Measurements from ENCODE around the gene IMMP2L.

IMMP2L gene

GRCh38 chr7:111162692-111163091 is 399.6 kb downstream of the IMMP2L start:
- H3K27ac Mint-ChIP-seq = peak overlapping the region; percentile 37
- no peak for DNase-seq
- H3K4me3 Mint-ChIP-seq = no peak overlapping the region
- H3K36me3 Mint-ChIP-seq (ENCODE audit: low read depth) = no peaks in the 10 kb centered on the region
- H3K27me3 Mint-ChIP-seq (ENCODE audit: low read depth, poor library complexity) = no peaks in the 10 kb centered on the region
- TF ChIP-seq CTCF (IDR thresholded peaks at IDR 0.05) = no peak
- H3K4me1 Mint-ChIP-seq = peaks cover 23% of the 10 kb centered on the region
- H3K9me3 Mint-ChIP-seq = no peaks in the 10 kb centered on the region

DNA sequence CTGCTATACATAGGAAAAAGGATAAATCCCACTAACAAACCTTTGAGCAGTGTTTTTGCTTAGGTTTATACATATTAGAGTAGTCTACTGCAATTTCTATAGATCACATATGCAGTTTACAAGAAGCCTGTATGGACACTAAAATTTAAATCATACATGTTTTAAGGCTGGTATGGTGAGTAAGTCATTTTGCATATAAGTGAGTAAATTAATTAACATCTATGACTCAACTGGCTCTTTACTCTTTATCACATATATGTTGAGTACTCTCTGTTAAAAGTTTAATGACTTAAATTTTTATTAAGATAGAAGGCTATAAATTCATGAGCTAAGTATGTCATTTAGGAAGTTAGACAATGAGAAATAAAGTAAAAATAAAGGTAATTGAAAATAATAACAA is 402.0 kb downstream of the IMMP2L start:
- H3K4me3 Mint-ChIP-seq = no peak overlapping the region
- TF ChIP-seq CTCF (IDR thresholded peaks at IDR 0.05) = no peak
- peaks cover 18% of the 10 kb centered on the region for H3K4me1 Mint-ChIP-seq
- no peak for DNase-seq
- no peaks in the 10 kb centered on the region for H3K9me3 Mint-ChIP-seq
- no peaks in the 10 kb centered on the region for H3K27me3 Mint-ChIP-seq (ENCODE audit: low read depth, poor library complexity)
- no peaks in the 10 kb centered on the region for H3K36me3 Mint-ChIP-seq (ENCODE audit: low read depth)
- no peak overlapping the region for H3K27ac Mint-ChIP-seq

DNA sequence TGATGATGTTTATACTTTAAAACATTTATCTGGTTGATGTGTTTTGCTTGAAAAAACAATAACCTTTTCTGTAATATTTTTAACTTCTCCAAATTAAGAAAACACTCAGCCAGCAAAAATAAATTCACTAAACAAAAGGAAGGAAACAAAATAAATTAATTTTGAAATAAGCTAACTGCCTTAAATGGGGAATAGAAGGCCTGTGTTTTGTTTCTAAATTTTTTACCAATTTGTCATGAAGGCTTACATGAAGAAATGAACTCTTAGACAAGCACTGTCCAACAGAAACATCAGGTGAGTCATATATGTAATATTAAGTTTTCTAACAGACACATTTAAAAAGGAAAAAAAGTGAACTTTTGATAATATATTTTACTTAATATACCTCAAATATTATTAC is 402.9 kb downstream of the IMMP2L start:
- H3K27me3 Mint-ChIP-seq (ENCODE audit: low read depth, poor library complexity) = no peaks in the 10 kb centered on the region
- peaks cover 18% of the 10 kb centered on the region for H3K4me1 Mint-ChIP-seq
- no peak for DNase-seq
- no peak for TF ChIP-seq CTCF (IDR thresholded peaks at IDR 0.05)
- H3K36me3 Mint-ChIP-seq (ENCODE audit: low read depth) = no peaks in the 10 kb centered on the region
- no peaks in the 10 kb centered on the region for H3K9me3 Mint-ChIP-seq
- H3K27ac Mint-ChIP-seq = no peak overlapping the region
- no peak overlapping the region for H3K4me3 Mint-ChIP-seq

- H3K4me3 Mint-ChIP-seq = no peak overlapping the region
- no peak for TF ChIP-seq CTCF (IDR thresholded peaks at IDR 0.05)
- no peaks in the 10 kb centered on the region for H3K4me1 Mint-ChIP-seq
- no peaks in the 10 kb centered on the region for H3K9me3 Mint-ChIP-seq
- no peak overlapping the region for H3K27ac Mint-ChIP-seq
- no peaks in the 10 kb centered on the region for H3K36me3 Mint-ChIP-seq (ENCODE audit: low read depth)
- DNase-seq = no peak
- H3K27me3 Mint-ChIP-seq (ENCODE audit: low read depth, poor library complexity) = peaks cover 3% of the 10 kb centered on the region
These were observed 411.6 kb downstream of the IMMP2L start for GRCh38 chr7:111150709-111151108.

DNA sequence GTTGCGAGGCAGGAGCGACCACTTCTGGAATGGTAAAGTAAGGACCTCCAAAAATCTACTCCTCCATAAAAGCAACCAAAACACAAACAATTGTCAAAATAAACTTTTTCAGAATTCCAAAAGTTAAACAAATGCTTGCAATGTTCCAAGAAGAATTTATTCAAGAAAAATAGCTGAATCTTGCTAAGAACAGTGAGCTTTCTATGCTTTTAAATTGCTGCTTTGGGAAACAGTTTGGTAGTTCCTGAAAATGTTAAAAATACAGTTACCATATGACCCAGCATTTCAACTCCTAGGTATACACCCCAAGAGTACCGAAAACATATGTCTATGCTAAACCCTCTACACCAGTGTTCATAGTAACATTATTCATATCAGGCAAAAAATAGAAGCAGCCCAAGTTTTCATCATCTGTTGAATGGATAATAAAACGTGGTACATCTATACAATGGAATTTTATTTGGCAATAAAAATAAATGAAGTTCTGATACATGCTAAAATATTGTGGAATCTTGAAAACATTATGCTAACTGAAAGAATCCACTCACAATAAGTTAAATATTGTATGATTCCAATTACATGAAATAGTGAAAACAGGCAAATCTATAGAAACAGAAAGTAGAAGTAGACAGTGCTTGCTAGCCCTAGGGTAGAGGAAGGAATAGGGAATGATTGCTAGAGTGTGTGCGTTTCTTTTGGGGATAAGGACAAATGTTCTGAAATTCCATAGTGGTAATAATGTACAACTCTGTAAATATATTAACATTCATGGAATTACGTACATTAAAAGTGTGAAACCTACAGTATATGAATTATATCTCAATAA is 414.4 kb downstream of the IMMP2L start:
- Mint-ChIP-seq H3K4me3 (no peak overlapping the region), H3K27me3 (ENCODE audit: low read depth, poor library complexity) (peaks cover 3% of the 10 kb centered on the region), H3K9me3 (no peaks in the 10 kb centered on the region), H3K27ac (no peak overlapping the region), H3K36me3 (ENCODE audit: low read depth) (no peaks in the 10 kb centered on the region), H3K4me1 (no peaks in the 10 kb centered on the region)
- TF ChIP-seq CTCF (IDR thresholded peaks at IDR 0.05) = no peak
- DNase-seq = no peak

- no peak overlapping the region for H3K27ac Mint-ChIP-seq
- no peak for TF ChIP-seq CTCF (IDR thresholded peaks at IDR 0.05)
- no peaks in the 10 kb centered on the region for H3K36me3 Mint-ChIP-seq (ENCODE audit: low read depth)
- H3K4me3 Mint-ChIP-seq = no peak overlapping the region
- peaks cover 3% of the 10 kb centered on the region for H3K27me3 Mint-ChIP-seq (ENCODE audit: low read depth, poor library complexity)
- no peaks in the 10 kb centered on the region for H3K9me3 Mint-ChIP-seq
- H3K4me1 Mint-ChIP-seq = no peaks in the 10 kb centered on the region
- no peak for DNase-seq
These were observed 416.2 kb downstream of the IMMP2L start for GRCh38 chr7:111146136-111146535.

Measured in nephron progenitor cell (in vitro differentiated cells).